IPS DF 4.7 (cell line): ENCODE measurements around the gene TRIM49B.
"Not testable (repeated sequence)": the region's sequence is repeated elsewhere in the genome, so short reads cannot be mapped to it uniquely, and the experiment has no call there.

ENCODE experiments used
- DNase-seq: peaks from one replicate; pipeline ENCODE4 v3.0.0-alpha.2; 2013; ENCODE audit warnings: low spot score; ENCODE audit errors: extremely low read depth

Gene TRIM49B

GRCh38 chr11:49028523-49028922 lies at the start of gene TRIM49B:
Gene TRIM49B (plus strand): TSS chr11:49028823. CDS start chr11:49031600, 2,777 bp downstream.
- not testable (repeated sequence) for DNase-seq

GRCh38 chr11:48983785-48984184 lies 44.8 kb upstream of the TRIM49B start, which contains the start of gene TRIM51G:
Gene TRIM51G (minus strand): TSS chr11:48983885. CDS start chr11:48981695, 2,190 bp downstream.
- DNase-seq, result not testable (repeated sequence)

DNA sequence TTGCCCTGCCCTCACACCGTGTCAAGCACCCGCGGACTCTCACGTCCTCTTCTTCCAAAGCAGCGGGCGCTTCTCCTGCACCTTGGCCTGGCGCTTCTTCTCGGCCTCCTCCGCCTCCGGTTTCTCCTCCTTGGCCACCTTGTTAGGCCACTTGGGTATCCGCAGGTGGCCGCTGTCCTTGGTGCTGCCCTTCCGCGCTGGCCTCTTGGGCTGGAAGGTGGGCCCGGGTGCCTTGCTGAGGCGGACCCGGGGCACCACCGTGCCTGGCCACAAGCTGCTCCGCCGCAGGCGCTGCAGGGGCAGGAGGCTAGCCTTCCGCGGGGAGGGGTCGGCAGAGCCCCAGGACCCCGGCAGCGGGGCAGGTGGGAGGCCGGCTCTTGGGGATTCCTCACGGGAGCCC lies 19.6 kb downstream of the TRIM49B start:
- not testable (repeated sequence) for DNase-seq

GRCh38 chr11:49049821-49050220 lies 21.2 kb downstream of the TRIM49B start:
- DNase-seq, result not testable (repeated sequence)

DNA sequence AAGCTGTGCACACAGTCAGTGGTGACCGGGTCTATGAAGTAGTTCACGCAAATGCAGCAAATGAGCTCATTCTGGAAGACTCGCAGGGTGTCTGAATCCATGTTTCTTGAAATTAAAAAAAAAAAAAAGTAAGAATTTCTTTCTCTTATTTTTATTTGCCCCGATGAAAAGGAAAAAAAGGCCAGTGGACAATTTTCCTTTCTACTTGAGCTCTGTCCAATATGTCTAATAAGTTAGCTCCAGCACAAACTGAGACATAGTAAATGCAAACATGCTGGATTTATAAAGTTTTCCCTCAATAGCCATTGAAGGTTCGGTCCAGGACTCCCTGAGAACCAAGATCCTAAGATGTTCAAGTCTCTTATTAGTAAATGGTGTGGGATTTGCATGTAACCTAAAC lies 30.4 kb downstream of the TRIM49B start, which contains the start of gene TRIM64C:
TRIM64C (minus strand) TSS at position 101 of the 400 bp plus-strand sequence; CDS start at position 101, 0 bp downstream.
- DNase-seq, result not testable (repeated sequence)

GRCh38 chr11:49069897-49070296 lies 41.3 kb downstream of the TRIM49B start:
- DNase-seq, result not testable (repeated sequence)
